Heart left ventricle (tissue), 16 donors: Measurements from ENCODE around the gene EIPR1. TPM values are rescaled to one million over a fixed set of nuclear protein-coding genes. Genes with fewer than 3 reads are reported as not detected.

Experiments used
- ATAC-seq, 4 donors: fragments of 200-7000 bp; cut with Tn5 transposase; one replicate each; pipeline ENCODE4 v1.9.1; 2020 to 2022; ENCODE audit warnings: moderate library complexity in 4 of 4, mild to moderate bottlenecking in 3 of 4, moderate number of reproducible peaks in 1 of 4
- DNase-seq, 5 donors: peaks; one replicate each; pipeline ENCODE4 v3.0.0-alpha.2; 2020
- H3K27ac ChIP-seq, 12 donors: fragments of 200-600 bp; sonication (generic) in 4 of 12; one replicate each; pipeline versions ENCODE4 v1.5.0 to v1.8.0; 2016 to 2022; ENCODE audit warnings: mild to moderate bottlenecking in 2 of 12
- H3K27me3 ChIP-seq, 9 donors: fragments of 200-600 bp; sonication (generic) in 2 of 9; one replicate each; pipeline versions ENCODE4 v1.5.1 to v1.8.0; 2016 to 2022; ENCODE audit warnings: mild to moderate bottlenecking in 3 of 9
- H3K36me3 ChIP-seq, 9 donors: fragments of 200-600 bp; sonication (generic) in 2 of 9; one replicate each; pipeline versions ENCODE4 v1.5.0 to v1.8.0; 2018 to 2022; ENCODE audit warnings: mild to moderate bottlenecking in 2 of 9
- H3K4me1 ChIP-seq, 12 donors: fragments of 200-600 bp; sonication (generic) in 4 of 12; one replicate each; pipeline versions ENCODE4 v1.5.0 to v1.8.0; 2016 to 2022; ENCODE audit warnings: mild to moderate bottlenecking in 3 of 12
- H3K4me3 ChIP-seq, 12 donors: fragments of 200-600 bp; sonication (generic) in 4 of 12; one replicate each; pipeline versions ENCODE4 v1.5.0 to v1.8.0; 2017 to 2022; ENCODE audit warnings: mild to moderate bottlenecking in 9 of 12, moderate library complexity in 4 of 12
- H3K9me3 ChIP-seq, 12 donors: fragments of 200-600 bp; sonication (generic) in 4 of 12; one replicate each; pipeline versions ENCODE4 v1.5.0 to v1.8.0; 2016 to 2022; ENCODE audit warnings: mild to moderate bottlenecking in 1 of 12
- POLR2A ChIP-seq, 2 donors: fragments of 450-650 bp; IDR thresholded peaks; one replicate each; pipeline ENCODE4 v1.6.1; 2017; ENCODE audit warnings: antibody characterized with exemption in 2 of 2, mild to moderate bottlenecking in 2 of 2, moderate library complexity in 2 of 2
- WGBS, 4 donors: extraction: QIAGEN DNeasy Blood & Tissue Kit in 2 of 4; methylation state at CpG; one replicate each; pipeline versions ENCODE4 v1.1.5 to v1.1.7; 2013 to 2018; 5-methylcytosine and 5-hydroxymethylcytosine counted together
- intact Hi-C, 10 donors: fragments of 100-400 bp; cut with DNase I; formaldehyde crosslinking; loops; one replicate each; pipeline versions ENCODE4 v1.11.1 to v1.14.2; 2022
- polyA plus RNA-seq, 2 donors: library from polyadenylated mRNA; stranded (reverse); fragments of 200-250 nt; gene quantifications; one replicate each; pipeline ENCODE4 v1.2.3, GENCODE V29; 2013
- total RNA-seq, 9 donors: library from RNA; depleted of rRNA in 2 of 9; stranded (reverse); fragments of >200 nt in 2 of 9; fragmentation: NEBNext Ultra II Directional in 3 of 9; extraction: Animal tissue kit (Norgen Biotek cat#: 25700) in 3 of 9; gene quantifications; one replicate each; pipeline versions ENCODE4 v1.1.0 to v1.2.4, GENCODE V29; 2016 to 2023
- TF ChIP-seq, protein P1 (sequence below), 12 donors: fragments of 200-600 bp; sonication (generic) in 4 of 12; IDR thresholded peaks; one replicate each; pipeline versions ENCODE4 v1.5.0 to v1.8.0; 2018 to 2022; ENCODE audit warnings: antibody characterized with exemption in 12 of 12, mild to moderate bottlenecking in 5 of 12
- donor health status: ischemic (EF 13 %, LVEDD 7.1; RV severe dilation, severe dysfunction).
- donor health status: healthy with polysubstance abuse.
- donor health status: DM: no; HTN: yes; CAD: no.
- donor health status: DM: no; HTN: no; CAD: no.
- donor health status: ischemic (EF 25% LVEDD 6.9; RV normal size, moderate dysfunction).
- donor health status: ischemic (EF 25% LVEDD 5.7; RV mildly dilated, moderate dysfunction).
- donor health status: healthy.
- donor health status: DM: yes; HTN: yes; CAD: no.
- donor health status: ischemic (EF 35%, LVEDD 5.7; RV mildly dilated, moderate dysfunction).
- donor health status: nonischemic (EF 11% LVEDD 7.7; RV severe dilation, severe dysfunction).
- donor health status: DM: yes; HTN: yes; CAD: no.
- donor health status: PGD.
- donor health status: ischemic (EF 29% LVEDD 5.4; RV normal size, mild dysfunction).
- donor health status: nonischemic (EF 23%, LVEDD 6.1; RV moderate dilation, normal function).

EIPR1 gene
- total and polyA plus RNA-seq, 11 donors: 7.9 to 26.1 (median 13.3) TPM

- Histone ChIP-seq H3K9me3 (peaks cover 0 to 31% (median 11%) of the 10 kb centered on the region in 12 donors), H3K36me3 (no peaks in the 10 kb centered on the region), H3K27ac (no peak overlapping the region), H3K4me1 (no peaks in the 10 kb centered on the region), H3K27me3 (no peaks in the 10 kb centered on the region), H3K4me3 (no peak overlapping the region)
- DNase-seq: no peak
- intact Hi-C loops: no loop called here
- TF ChIP-seq, protein P1, sequence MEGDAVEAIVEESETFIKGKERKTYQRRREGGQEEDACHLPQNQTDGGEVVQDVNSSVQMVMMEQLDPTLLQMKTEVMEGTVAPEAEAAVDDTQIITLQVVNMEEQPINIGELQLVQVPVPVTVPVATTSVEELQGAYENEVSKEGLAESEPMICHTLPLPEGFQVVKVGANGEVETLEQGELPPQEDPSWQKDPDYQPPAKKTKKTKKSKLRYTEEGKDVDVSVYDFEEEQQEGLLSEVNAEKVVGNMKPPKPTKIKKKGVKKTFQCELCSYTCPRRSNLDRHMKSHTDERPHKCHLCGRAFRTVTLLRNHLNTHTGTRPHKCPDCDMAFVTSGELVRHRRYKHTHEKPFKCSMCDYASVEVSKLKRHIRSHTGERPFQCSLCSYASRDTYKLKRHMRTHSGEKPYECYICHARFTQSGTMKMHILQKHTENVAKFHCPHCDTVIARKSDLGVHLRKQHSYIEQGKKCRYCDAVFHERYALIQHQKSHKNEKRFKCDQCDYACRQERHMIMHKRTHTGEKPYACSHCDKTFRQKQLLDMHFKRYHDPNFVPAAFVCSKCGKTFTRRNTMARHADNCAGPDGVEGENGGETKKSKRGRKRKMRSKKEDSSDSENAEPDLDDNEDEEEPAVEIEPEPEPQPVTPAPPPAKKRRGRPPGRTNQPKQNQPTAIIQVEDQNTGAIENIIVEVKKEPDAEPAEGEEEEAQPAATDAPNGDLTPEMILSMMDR (IDR thresholded peaks at IDR 0.05): no peak
- no peak for TF ChIP-seq POLR2A (IDR thresholded peaks at IDR 0.05)
- ATAC-seq: no peak
- 94 to 98% (median 97%) methylated on average over 7 of the region's 7 CpGs for WGBS, 4 donors
Measured at GRCh38 chr2:3272761-3273160, 104.9 kb downstream of the EIPR1 start.

DNA sequence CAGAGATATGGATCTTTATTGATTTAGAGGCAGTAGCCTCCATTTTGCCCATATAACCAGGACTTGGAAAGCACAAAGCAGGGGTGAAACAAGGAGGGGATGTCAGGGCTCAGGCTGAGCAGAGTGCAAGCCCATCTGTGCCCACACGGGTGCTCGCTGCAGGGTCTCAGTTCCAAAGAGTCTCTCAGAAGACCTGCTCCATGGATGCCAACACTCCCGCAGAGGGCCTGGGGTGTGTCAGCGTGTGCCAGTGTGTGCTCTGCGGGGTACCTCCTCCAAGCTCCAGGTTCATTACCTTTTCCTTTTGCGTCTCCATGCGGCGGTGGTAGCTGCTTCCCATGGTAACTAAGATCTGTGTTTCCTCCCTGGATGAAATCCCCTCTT is 107.5 kb downstream of the EIPR1 start:
- TF ChIP-seq, protein P1 (IDR thresholded peaks at IDR 0.05): no peak
- no peak for TF ChIP-seq POLR2A (IDR thresholded peaks at IDR 0.05)
- peaks cover 0 to 21% (median 4%) of the 10 kb centered on the region in 12 donors for H3K9me3 ChIP-seq
- H3K36me3 ChIP-seq: no peaks in the 10 kb centered on the region
- 97 to 99% (median 98%) methylated on average over 8 of the region's 8 CpGs for WGBS, 4 donors
- ATAC-seq (no peak), DNase-seq (no peak)
- no peak overlapping the region for H3K4me3 ChIP-seq
- H3K27ac ChIP-seq: no peak overlapping the region
- no peaks in the 10 kb centered on the region for H3K27me3 ChIP-seq
- H3K4me1 ChIP-seq: no peaks in the 10 kb centered on the region
- intact Hi-C loops: no loop called here

DNA sequence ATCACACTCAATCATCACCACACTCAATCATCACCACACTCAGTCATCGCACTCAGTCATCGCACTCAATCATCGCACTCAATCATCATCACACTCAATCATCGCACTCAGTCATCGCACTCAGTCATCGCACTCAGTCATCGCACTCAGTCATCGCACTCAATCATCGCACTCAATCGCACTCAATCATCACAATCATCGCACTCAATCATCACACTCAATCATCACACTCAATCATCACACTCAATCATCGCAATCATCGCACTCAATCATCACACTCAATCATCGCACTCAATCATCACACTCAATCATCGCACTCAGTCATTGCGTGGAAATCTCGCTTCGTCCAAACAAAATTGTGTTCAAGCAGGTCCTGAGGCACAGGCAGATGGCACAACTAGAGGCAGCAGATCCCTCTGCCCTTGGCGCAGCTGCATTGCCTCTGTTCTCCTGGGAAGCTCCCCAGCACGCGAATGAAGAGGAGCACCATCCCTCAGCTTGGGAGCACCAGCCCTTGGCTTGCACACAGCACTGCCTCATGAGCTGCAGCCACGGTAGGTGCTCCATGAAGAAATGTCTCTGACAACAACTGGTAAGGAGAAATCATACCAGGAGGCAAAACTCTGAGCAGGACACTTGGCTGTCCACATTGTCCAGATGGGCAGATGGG is 108.1 kb downstream of the EIPR1 start:
- H3K36me3 ChIP-seq: no peaks in the 10 kb centered on the region
- 76 to 93% (median 82%) methylated on average over 21 to 22 of the region's 22 CpGs for WGBS, 4 donors
- ATAC-seq (no peak), DNase-seq (no peak)
- no peaks in the 10 kb centered on the region for H3K4me1 ChIP-seq
- H3K4me3 ChIP-seq: no peak overlapping the region
- H3K27me3 ChIP-seq: no peaks in the 10 kb centered on the region
- peaks cover 0 to 15% (median 0%) of the 10 kb centered on the region in 12 donors for H3K9me3 ChIP-seq
- TF ChIP-seq, protein P1 (IDR thresholded peaks at IDR 0.05): no peak
- no peak for TF ChIP-seq POLR2A (IDR thresholded peaks at IDR 0.05)
- no peak overlapping the region for H3K27ac ChIP-seq
- intact Hi-C loops: no loop called here

DNA sequence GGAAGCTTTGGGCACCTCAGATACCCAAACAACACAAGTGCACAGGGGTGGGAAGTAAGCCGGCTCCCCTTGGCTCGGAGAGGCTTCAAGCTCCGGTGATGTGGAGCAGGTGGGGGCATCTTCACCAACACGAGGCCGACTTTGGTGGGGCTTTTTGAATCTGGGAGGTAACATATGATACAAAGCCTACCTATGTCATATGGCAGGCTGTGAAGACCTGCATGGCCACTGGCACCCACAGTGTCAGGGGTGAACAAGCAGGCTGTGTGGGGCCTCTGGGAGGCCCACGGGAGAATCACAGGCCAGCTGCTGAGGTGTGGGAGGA is 109.0 kb downstream of the EIPR1 start:
- DNase-seq: no peak
- intact Hi-C loops: no loop called here
- H3K36me3 ChIP-seq: no peaks in the 10 kb centered on the region
- peaks cover 0 to 6% (median 0%) of the 10 kb centered on the region in 12 donors for H3K4me1 ChIP-seq
- peaks cover 0 to 9% (median 0%) of the 10 kb centered on the region in 12 donors for H3K9me3 ChIP-seq
- no peak overlapping the region for H3K4me3 ChIP-seq
- ATAC-seq: no peak
- no peak for TF ChIP-seq POLR2A (IDR thresholded peaks at IDR 0.05)
- TF ChIP-seq, protein P1 (IDR thresholded peaks at IDR 0.05): no peak
- H3K27me3 ChIP-seq: no peaks in the 10 kb centered on the region
- no peak overlapping the region for H3K27ac ChIP-seq
- 95 to 98% (median 96%) methylated on average over 5 to 6 of the region's 6 CpGs for WGBS, 4 donors
